GM18868 (cell line): Measurements from ENCODE around the gene CDKN3.
"Not testable (repeated sequence)": the region's sequence is repeated elsewhere in the genome, so short reads cannot be mapped to it uniquely, and the experiment has no call there.

ENCODE experiments used
- ATAC-seq: cut with Tn5 transposase; IDR thresholded peaks from one replicate; pipeline ENCODE4 v1.9.1; 2021; ENCODE audit warnings: mild to moderate bottlenecking, moderate library complexity; ENCODE audit not compliant: unreplicated experiment

Gene CDKN3

GRCh38 chr14:54420478-54421142 lies 23.8 kb downstream of the CDKN3 start:
- ATAC-seq: no peak

- ATAC-seq: no peak
Measured at GRCh38 chr14:54423991-54424390, 27.2 kb downstream of the CDKN3 start.

GRCh38 chr14:54424479-54424901 lies 27.7 kb downstream of the CDKN3 start:
- ATAC-seq: no peak

- ATAC-seq: no peak
Measured at GRCh38 chr14:54425068-54425467, 28.3 kb downstream of the CDKN3 start.

GRCh38 chr14:54425537-54426274 lies 28.9 kb downstream of the CDKN3 start:
- no peak for ATAC-seq

- no peak for ATAC-seq
Measured at GRCh38 chr14:54427871-54428270, 31.1 kb downstream of the CDKN3 start.

GRCh38 chr14:54428527-54428926 lies 31.7 kb downstream of the CDKN3 start:
- ATAC-seq: no peak

GRCh38 chr14:54435500-54435981 lies 38.7 kb downstream of the CDKN3 start:
- peak; percentile 74 for ATAC-seq

- not testable (repeated sequence) for ATAC-seq
Measured at GRCh38 chr14:54437954-54438353, 41.1 kb downstream of the CDKN3 start.

- no peak for ATAC-seq
Measured at GRCh38 chr14:54438703-54439102, 41.9 kb downstream of the CDKN3 start.

GRCh38 chr14:54440037-54440436 lies 43.2 kb downstream of the CDKN3 start:
- no peak for ATAC-seq

- no peak for ATAC-seq
Measured at GRCh38 chr14:54440476-54440872, 43.7 kb downstream of the CDKN3 start.

GRCh38 chr14:54440873-54441868 lies 44.4 kb downstream of the CDKN3 start, which contains the start of gene CNIH1:
Gene CNIH1 (minus strand): TSS chr14:54441374. CDS start chr14:54441327, 47 bp downstream.
- ATAC-seq: peak; percentile 93

GRCh38 chr14:54442961-54443360 lies 46.2 kb downstream of the CDKN3 start:
- ATAC-seq: not testable (repeated sequence)

- no peak for ATAC-seq
Measured at GRCh38 chr14:54443981-54444380, 47.2 kb downstream of the CDKN3 start.

GRCh38 chr14:54444681-54445080 lies 47.9 kb downstream of the CDKN3 start:
- no peak for ATAC-seq

- ATAC-seq: no peak
Measured at GRCh38 chr14:54446161-54446693, 49.4 kb downstream of the CDKN3 start.

- no peak for ATAC-seq
Measured at GRCh38 chr14:54447231-54447692, 50.5 kb downstream of the CDKN3 start.

GRCh38 chr14:54450535-54450934 lies 53.7 kb downstream of the CDKN3 start:
- no peak for ATAC-seq

- no peak for ATAC-seq
Measured at GRCh38 chr14:54451121-54451601, 54.4 kb downstream of the CDKN3 start.
